Tibial nerve (tissue), 4 donors: ENCODE measurements around the gene RAB24. TPM values are rescaled to one million over a fixed set of nuclear protein-coding genes. Genes with fewer than 3 reads are reported as not detected.

Experiments used
- DNase-seq, 2 donors: peaks; one replicate each; pipeline ENCODE4 v3.0.0-alpha.2; 2019; ENCODE audit warnings: low spot score in 2 of 2
- H3K27ac ChIP-seq, 4 donors: fragments of 200-600 bp; sonication (generic) in 3 of 4; one replicate each; pipeline ENCODE4 v1.5.1; 2017 to 2019; ENCODE audit warnings: mild to moderate bottlenecking in 1 of 4
- H3K27me3 ChIP-seq, 2 donors: fragments of 200-600 bp; sonication (generic) in 1 of 2; one replicate each; pipeline versions ENCODE4 v1.5.1 to v1.6.0; 2017 to 2019
- H3K36me3 ChIP-seq, 3 donors: fragments of 200-600 bp; sonication (generic); one replicate each; pipeline ENCODE4 v1.5.1; 2018 to 2019
- H3K4me1 ChIP-seq, 4 donors: fragments of 200-600 bp; sonication (generic) in 3 of 4; one replicate each; pipeline ENCODE4 v1.5.1; 2017 to 2019
- H3K4me3 ChIP-seq, 4 donors: fragments of 200-600 bp; sonication (generic) in 3 of 4; one replicate each; pipeline ENCODE4 v1.5.1; 2017 to 2019; ENCODE audit warnings: mild to moderate bottlenecking in 1 of 4, moderate library complexity in 1 of 4
- H3K9me3 ChIP-seq, 4 donors: fragments of 200-600 bp; sonication (generic) in 3 of 4; one replicate each; pipeline ENCODE4 v1.5.1; 2017 to 2019
- EP300 ChIP-seq, 2 donors: sonication (generic); formaldehyde crosslinking; IDR thresholded peaks; one replicate each; pipeline ENCODE4 v1.6.1; 2017; ENCODE audit warnings: antibody characterized with exemption in 2 of 2, mild to moderate bottlenecking in 1 of 2
- POLR2A ChIP-seq, 2 donors: fragments of 450-650 bp; IDR thresholded peaks; one replicate each; pipeline ENCODE4 v1.6.1; 2017; ENCODE audit warnings: antibody characterized with exemption in 2 of 2, mild to moderate bottlenecking in 2 of 2, moderate library complexity in 2 of 2
- WGBS, 2 donors: methylation state at CpG; one replicate each; pipeline ENCODE4 v1.1.5; 2018; 5-methylcytosine and 5-hydroxymethylcytosine counted together
- total RNA-seq, 4 donors: library from RNA; depleted of rRNA; stranded (reverse); fragments of >200 nt; gene quantifications; one replicate each; pipeline ENCODE4 v1.1.0, GENCODE V29; 2016
- TF ChIP-seq, protein P1 (sequence below), 5 experiments: fragments of 200-600 bp in 3 of 5; fragments of 450-650 bp in 2 of 5; sonication (generic) in 3 of 5; IDR thresholded peaks; one replicate each; pipeline ENCODE4 v1.5.1; 2016 to 2019; ENCODE audit warnings: antibody characterized with exemption in 5 of 5, mild to moderate bottlenecking in 3 of 5, moderate library complexity in 2 of 5

The RAB24 gene
- total RNA-seq, 4 donors from 2014 or later, result 24.1 to 56.7 (median 35.4) TPM

DNA sequence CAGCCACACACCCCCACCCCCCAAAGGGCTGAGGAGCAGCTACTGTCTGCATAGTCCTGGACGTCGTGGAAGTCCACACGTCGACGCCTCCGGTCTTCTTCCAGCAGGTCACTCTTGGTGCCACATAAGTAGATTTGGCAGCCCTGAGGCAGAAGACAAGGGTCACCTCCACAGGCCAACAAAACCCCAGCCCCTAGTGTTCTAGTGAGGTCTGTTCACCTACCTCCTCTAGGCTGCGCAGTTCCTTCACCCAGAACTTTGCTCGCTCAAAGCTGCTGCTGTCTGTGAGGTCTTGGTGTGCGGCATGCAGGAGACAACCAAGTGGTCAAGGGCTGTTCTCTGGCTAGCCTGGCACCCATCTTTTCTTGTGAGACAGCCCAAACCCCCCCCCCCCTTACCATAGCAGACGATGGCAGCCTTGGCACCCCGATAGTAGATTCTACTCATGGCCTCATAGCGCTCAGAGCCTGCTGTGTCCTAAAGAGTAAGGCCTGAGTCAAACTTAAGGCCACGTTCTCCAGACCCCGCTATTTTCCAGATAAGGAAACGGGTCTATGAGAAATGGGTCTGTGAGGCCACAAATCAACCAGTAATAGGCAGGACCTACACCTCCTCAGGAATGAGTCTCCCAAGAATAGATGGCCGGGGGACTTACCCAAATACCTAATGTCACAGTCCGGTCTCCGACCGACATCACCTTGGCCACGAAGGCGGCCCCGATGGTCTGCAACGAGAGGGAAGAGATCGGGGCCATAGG lies 987 bp downstream of the RAB24 start:
- peak overlapping the region; percentile 18 to 89 (median 76) for H3K27ac ChIP-seq
- H3K36me3 ChIP-seq, result peaks cover 0 to 32% (median 0%) of the 10 kb centered on the region in 3 donors
- H3K4me1 ChIP-seq, result peaks cover 0 to 64% (median 42%) of the 10 kb centered on the region in 4 donors
- H3K9me3 ChIP-seq, result no peaks in the 10 kb centered on the region
- 21 to 22% methylated on average over 22 to 23 of the region's 24 CpGs for WGBS, 2 donors
- no peak for DNase-seq
- no peaks in the 10 kb centered on the region for H3K27me3 ChIP-seq
- H3K4me3 ChIP-seq, result peak overlapping the region; percentile 56 to 94 (median 74)
- TF ChIP-seq EP300 (IDR thresholded peaks at IDR 0.05) (no peak), POLR2A (IDR thresholded peaks at IDR 0.05) (no peak)
- TF ChIP-seq, protein P1, sequence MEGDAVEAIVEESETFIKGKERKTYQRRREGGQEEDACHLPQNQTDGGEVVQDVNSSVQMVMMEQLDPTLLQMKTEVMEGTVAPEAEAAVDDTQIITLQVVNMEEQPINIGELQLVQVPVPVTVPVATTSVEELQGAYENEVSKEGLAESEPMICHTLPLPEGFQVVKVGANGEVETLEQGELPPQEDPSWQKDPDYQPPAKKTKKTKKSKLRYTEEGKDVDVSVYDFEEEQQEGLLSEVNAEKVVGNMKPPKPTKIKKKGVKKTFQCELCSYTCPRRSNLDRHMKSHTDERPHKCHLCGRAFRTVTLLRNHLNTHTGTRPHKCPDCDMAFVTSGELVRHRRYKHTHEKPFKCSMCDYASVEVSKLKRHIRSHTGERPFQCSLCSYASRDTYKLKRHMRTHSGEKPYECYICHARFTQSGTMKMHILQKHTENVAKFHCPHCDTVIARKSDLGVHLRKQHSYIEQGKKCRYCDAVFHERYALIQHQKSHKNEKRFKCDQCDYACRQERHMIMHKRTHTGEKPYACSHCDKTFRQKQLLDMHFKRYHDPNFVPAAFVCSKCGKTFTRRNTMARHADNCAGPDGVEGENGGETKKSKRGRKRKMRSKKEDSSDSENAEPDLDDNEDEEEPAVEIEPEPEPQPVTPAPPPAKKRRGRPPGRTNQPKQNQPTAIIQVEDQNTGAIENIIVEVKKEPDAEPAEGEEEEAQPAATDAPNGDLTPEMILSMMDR (IDR thresholded peaks at IDR 0.05), result no peak

DNA sequence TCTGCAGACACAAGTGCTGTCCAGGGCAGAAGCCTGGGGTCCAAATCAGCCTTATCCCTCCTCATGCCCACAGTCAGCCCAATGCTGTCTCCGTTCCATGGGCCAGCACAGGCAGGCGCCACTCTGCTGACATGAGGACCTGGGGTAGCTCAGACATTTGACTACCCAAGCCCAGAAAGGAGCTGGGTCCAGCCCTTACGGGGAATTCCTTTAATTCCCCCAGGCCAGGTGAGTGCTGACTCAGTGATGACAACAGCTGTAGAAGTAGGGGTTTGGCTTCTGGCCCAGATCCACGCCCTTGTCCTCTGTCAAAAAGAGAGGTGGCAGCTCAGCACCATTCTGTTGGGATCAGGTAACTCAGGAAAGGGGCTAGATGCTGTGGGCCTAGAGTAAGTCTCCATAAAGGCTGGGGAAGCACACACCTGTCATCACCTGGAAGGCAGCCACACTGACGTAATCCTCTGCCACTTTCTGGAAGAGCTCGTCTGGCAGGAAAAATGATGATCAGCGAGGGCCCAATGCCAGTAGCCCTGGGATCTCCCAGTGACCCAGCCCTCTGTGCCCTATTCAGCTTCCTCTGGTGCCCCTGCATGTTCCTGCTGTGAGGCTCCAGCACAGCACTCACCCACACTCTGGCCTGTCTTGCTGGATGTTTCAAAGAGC lies 1.9 kb downstream of the RAB24 start:
- Histone ChIP-seq H3K27ac (peak overlapping the region in 3 of 4 donors; percentile 12 to 38 (median 38)), H3K4me3 (no peak overlapping the region), H3K27me3 (no peaks in the 10 kb centered on the region), H3K9me3 (no peaks in the 10 kb centered on the region), H3K4me1 (peaks cover 0 to 63% (median 42%) of the 10 kb centered on the region in 4 donors), H3K36me3 (peaks cover 0 to 27% (median 0%) of the 10 kb centered on the region in 3 donors)
- whole genome bisulfite sequencing, 2 donors, result 77 to 82% methylated on average over 7 of the region's 7 CpGs
- TF ChIP-seq EP300 (IDR thresholded peaks at IDR 0.05), result no peak
- TF ChIP-seq POLR2A (IDR thresholded peaks at IDR 0.05), result no peak
- TF ChIP-seq, protein P1 (IDR thresholded peaks at IDR 0.05), result no peak
- DNase-seq, result no peak

DNA sequence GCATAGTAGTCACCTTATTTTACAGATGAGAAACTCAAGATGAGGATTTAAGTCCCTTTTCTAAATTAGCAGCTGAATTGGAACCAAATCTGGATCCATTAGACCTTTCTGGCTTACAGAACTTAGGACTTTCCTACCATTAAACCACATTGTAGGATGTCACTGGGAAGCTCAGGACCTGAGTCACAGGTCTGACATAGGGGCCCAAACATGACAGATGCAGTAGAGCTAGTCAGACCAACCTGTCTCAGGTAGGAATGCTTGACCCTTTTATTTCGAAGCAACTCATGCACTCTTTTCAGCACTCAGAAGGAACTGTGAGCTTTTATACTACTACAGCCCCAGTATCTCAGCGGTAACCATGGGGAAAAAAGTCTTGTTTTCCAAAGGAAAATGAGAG lies 2.6 kb downstream of the RAB24 start:
- Histone ChIP-seq H3K4me1 (peaks cover 0 to 66% (median 45%) of the 10 kb centered on the region in 4 donors), H3K27ac (peak overlapping the region in 3 of 4 donors; percentile 32 to 64 (median 38)), H3K27me3 (no peaks in the 10 kb centered on the region), H3K36me3 (peaks cover 0 to 27% (median 0%) of the 10 kb centered on the region in 3 donors), H3K4me3 (no peak overlapping the region), H3K9me3 (no peaks in the 10 kb centered on the region)
- no peak for DNase-seq
- 80 to 84% methylated on average over 2 of the region's 2 CpGs for WGBS, 2 donors
- TF ChIP-seq, protein P1 (IDR thresholded peaks at IDR 0.05), result no peak
- TF ChIP-seq POLR2A (IDR thresholded peaks at IDR 0.05) (no peak), EP300 (IDR thresholded peaks at IDR 0.05) (no peak)

DNA sequence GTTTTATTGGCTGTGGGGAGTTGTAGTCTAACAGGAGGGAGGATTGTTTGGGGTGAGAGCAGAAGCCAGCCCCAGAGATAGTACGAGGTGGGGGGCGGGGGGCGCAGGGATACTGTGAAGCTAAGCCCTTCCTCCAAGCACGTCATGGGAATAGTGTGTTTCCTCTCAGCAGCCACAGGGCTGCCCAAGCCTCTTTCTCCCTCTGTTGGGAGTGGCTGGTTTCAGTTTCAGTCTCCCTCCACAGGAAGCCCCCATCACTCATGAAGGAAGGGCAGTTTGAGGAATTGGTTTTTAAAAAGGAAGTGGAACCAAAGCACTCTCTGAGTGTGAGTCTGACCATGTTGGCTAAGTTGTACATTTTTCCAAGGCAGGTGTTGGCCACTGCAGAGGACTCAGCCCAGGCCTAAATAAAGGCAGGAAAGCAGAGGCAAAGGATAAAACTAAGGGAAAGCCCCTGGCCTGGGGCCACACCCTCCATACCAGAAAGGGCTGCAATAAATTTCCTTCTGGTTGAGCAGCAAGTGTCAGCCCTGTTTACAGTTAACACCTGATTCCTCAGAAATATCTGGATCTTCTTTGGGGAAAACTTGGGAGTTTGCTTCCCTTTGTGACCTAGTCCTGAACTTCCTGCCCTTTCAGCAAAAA lies 3.2 kb downstream of the RAB24 start:
- peaks cover 0 to 27% (median 0%) of the 10 kb centered on the region in 3 donors for H3K36me3 ChIP-seq
- H3K27me3 ChIP-seq, result no peaks in the 10 kb centered on the region
- TF ChIP-seq EP300 (IDR thresholded peaks at IDR 0.05) (peak in 1 of 2 donors; percentile 74), POLR2A (IDR thresholded peaks at IDR 0.05) (no peak)
- TF ChIP-seq, protein P1 (IDR thresholded peaks at IDR 0.05), result peak in 2 of 5 experiments; percentile 10 to 20
- peak overlapping the region in 3 of 4 donors; percentile 32 to 64 (median 57) for H3K27ac ChIP-seq
- no peak overlapping the region for H3K4me3 ChIP-seq
- DNase-seq, result peak in 1 of 2 donors; percentile 50
- H3K9me3 ChIP-seq, result no peaks in the 10 kb centered on the region
- peaks cover 0 to 65% (median 46%) of the 10 kb centered on the region in 4 donors for H3K4me1 ChIP-seq
- WGBS, 2 donors, result 4 to 13% methylated on average over 4 of the region's 4 CpGs
